HG02884 (cell line): ENCODE measurements around the gene GPRIN3.

Experiments
- ATAC-seq: cut with Tn5 transposase; IDR thresholded peaks from one replicate; pipeline ENCODE4 v1.9.1; 2021; ENCODE audit warnings: mild to moderate bottlenecking, moderate library complexity; ENCODE audit not compliant: unreplicated experiment

GPRIN3 gene

DNA sequence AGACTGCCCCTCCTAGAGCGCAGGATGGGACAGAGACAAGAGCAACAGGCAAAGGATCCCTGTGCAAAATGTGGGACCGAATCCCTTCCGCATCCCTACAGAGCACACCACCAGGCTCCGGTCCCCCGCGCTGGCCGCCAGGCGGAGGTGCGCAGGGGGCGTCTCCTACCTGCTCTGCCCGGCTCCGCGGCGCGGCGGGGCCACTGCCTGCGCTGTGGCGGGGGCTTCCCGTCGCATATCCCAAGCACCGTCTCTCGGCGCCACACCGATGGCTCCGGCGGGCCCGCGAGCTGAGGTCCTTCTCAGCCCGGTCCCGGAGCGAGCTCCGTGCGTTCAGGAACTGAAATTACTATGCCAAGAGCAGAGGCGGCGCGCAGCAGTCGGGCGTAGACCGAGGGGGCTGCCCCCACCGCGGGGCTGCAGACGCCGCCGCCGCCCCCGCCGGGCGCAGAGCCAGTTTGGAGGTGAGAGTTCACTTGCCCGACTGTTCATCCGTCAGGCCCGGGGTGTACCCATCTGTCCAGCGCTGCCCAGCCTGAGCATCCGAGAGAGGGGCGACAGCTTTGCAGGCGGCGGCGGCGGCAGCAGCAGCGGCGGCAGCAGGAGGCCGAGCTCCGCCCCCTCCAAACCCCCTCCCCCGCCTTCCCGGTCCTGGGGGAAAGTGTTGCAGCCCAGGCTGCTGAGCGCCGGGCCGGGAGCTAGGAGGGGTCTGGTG is at the start of gene GPRIN3:
GPRIN3 (minus strand) TSS at position 355 of the 715 bp plus-strand sequence. CDS start 57,690 bp downstream, outside the sequence.
- peak; percentile 77 for ATAC-seq

DNA sequence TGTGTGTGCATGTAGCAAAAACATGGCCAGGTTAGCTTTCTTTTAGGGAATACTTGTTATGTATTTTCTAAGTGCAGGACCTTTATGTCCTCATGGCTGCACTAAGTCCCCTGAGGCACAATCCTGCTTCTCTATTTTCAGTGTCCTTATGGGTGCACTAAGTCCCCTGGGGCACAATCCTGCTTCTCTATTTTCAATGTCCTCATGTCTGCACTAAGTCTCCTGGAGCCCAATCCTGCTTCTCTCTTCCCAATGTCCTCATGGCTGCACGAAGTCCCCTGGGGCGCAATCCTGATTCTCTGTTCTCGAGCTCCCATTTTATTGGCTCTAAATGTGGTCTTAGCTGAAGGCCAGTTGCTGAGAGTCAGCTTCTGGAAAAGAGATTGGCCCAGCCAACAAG is 49.7 kb upstream of the GPRIN3 start:
- no peak for ATAC-seq

DNA sequence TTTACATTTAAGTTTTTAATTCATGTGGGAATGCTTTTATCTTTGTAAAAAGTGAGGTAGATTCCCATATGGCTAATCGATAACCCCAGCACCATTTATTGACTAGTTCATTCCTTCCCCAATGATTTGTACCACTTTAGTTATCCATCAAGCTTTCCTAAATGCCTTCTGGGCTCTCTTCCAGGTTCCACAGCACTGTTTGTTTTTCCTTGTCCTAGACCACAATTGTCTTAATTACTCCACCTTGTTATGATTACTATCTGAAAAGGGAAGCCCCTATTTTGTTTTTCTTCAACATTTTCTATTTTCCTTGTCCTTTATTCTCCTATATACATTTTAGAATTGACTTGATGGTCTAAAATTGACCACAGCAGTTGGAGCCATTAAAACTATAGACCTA is 48.5 kb upstream of the GPRIN3 start:
- no peak for ATAC-seq

DNA sequence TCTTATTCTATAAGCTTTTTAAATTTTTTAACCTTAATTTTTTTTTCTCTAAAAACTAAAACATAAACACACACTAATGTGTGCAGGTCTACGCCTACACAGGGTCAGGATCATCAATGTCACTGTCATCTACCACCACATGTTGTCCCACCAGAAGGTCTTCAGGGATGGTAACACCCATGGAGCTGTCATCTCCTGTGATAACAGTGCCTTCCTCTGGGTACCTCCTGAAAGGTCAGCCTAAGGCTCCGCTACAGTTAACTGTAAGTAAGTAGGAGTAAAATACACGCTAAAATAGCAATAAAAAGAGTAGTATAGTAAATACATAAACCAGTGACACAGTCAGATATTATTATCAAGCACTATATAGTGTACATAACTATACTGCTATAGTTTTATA is 45.9 kb upstream of the GPRIN3 start:
- ATAC-seq, result no peak

DNA sequence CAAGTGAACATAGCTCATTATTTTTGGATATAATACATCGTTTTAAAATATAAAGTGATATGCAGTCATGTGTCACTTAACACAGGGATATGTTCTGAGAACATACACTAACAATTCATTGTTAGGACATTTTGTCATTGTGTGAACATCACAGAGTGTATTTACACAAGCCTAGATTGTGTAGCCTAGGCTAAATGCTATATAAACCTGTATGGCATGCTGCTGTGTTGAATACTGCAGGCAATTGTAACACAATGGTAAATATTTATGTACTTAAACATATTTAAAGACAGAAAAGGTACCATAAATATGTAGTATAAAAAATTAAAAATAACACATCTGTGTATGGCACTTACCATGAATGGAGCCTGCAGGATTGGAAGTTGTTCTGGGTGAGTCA is 44.9 kb upstream of the GPRIN3 start:
- ATAC-seq, result no peak

DNA sequence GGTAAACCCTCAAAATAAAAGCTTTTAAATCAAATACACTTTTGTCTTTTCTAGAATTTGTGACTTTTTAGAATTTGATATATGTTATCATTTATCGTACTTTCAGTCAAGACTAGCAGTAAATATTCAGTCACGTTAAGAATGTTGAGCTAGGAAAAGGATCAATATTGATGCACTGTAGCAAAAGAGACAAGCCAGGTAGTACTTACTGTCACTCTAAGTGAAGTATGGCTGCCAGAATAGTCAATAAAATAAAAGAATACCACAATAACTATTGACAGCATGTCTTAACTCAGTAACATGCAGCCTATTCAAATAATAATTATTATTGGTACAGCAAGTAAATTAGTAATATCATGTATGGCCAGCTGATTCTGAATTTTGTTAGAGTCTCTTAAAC is 43.6 kb upstream of the GPRIN3 start:
- ATAC-seq, result no peak

DNA sequence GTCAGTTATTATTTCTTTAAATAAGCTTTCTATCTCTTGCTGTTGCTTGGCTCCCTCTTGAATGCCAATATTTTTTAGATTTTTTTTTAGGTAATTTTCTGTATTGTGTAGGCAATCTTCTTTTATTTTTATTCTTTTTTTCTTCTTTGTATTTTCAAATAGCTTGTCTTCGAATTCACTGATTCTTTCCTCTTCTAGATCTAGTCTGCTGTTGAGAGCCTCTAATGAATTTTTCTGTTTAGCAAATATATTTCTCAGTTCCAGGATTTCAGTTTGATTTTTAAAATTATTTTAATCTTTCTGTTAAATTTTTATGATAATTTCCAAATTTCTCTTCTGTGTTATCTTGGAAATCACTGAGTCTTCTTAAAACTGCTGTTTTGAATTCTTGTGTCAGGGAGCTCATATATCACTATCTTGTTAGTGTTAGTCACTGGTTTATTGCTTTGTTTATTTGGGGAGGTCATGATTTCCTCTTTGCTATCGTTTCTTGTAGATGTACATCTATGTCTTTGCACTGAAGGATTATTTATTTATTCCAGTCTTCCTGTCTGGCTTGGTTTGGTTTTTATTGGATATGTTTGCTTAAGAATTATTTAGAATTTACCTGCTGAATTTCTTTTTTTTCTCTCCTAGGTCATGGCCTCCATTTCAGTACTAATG is 39.9 kb upstream of the GPRIN3 start:
- no peak for ATAC-seq

DNA sequence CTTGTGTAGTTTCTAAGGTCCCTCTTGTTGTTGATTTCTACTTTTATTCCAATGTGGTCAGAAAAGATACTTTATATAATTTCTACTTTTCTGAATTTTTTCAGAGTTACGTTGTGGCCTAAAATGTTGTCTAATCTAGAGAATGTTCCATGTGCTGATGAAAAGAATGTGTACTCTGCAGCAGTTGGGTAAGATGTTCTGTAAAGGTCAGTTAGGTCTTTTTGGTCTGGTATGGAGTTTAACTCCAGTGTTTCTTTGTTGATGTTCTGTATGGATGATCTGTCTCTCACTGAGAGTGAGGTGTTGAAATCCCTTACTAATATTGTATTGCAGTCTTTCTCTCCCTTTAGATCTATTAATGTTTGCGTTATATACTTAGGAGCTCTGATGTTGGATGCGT is 37.0 kb upstream of the GPRIN3 start:
- no peak for ATAC-seq

DNA sequence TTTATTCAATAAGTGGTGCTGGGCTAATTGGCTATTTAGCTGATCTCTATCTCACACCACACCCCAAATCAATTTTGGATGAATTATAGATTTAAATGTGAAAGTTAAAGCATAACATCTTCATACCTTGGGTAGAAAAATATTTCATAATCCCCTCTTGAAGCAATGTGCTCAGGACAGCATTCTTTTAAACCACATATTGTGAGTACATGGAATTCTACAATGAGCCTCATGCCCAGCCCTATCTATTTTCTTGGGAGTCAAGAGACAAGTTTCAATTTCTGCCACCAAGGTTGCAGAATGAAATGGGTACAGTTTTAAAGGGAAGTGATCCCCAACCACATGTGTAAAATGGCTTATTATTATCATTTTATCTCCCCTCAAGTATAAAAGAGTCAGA is 30.6 kb upstream of the GPRIN3 start:
- no peak for ATAC-seq

DNA sequence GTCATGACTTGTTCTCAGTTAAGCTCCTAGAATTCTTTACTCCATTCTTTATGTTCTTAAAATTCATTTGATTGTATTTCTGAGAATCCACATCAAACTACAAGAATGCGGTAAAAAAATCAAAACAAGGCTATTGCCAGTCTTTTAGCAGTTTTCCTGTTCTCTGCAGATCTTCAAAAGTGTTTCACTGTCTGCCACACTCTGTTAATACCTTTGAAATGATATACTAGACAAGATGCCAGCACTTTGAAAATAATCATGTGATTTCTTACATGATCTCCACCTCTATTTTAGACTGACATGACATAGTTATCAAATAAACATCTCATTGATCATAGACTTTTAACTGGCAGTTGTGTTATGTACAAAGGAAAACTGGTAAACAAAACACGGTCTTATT is 30.1 kb upstream of the GPRIN3 start:
- no peak for ATAC-seq

DNA sequence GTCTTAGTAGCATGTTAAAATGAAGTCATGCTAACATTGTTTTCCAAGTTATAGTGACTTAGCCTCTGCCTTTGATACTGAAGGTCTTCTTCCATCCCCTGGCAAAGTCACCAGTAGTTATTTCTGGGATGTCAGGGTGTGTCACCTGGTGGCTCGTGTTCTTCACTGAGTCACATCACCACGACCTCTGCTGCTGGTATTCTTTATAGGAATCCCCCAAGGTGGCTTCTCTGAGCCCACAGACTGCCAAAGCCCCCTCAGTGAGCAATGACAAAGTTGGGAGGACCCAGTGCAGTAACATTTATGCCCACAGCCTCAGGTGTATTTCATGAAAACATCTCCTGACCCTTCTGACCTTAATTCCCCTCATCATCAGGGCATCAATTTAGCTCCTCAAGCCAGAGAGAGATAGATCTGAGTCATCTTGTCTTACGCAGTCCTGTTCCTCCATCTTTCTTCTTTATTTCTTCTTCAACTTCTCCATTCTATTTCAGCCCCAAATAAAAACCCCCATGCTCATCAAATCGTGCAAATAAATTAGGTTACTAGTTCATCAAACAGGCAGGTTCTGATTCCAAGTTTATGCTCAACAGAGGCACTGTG is 29.3 kb upstream of the GPRIN3 start:
- no peak for ATAC-seq

DNA sequence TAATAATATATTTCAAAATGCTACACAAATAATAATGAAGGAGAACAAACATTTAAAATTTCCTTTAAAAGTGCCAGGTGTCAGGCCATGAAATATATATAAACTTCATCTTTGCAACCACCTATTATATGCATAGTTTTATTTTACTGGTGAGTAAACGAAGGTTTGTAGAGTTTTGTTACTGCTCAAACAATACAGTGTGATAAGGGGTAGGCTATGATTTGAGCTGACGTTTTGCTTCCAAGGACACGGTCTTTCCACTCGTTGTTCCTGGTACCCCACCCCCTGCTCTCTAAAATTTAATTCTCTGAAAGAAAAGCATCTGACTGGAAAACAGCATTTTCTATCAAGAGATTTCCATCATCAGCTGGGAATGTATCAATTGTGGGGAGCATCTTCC is 27.2 kb upstream of the GPRIN3 start:
- no peak for ATAC-seq

DNA sequence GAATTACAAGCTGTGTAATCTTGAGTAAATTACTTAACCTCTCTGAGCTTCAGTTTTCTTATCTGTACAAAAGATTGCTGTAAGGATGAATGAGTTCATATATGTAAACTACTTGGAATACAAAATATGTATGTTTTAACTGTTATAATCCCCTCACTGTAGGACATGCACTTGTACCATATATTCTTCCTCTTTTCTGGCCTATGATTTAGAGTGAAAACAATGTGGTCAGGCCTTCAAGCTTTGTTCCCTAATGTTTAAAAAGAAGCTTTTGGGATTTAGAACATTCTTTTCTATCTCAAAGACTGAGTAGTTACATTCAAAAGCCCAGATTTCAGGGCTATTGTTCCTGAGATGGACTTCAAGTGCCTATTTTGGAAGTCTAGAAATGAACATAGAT is 26.7 kb upstream of the GPRIN3 start:
- no peak for ATAC-seq

DNA sequence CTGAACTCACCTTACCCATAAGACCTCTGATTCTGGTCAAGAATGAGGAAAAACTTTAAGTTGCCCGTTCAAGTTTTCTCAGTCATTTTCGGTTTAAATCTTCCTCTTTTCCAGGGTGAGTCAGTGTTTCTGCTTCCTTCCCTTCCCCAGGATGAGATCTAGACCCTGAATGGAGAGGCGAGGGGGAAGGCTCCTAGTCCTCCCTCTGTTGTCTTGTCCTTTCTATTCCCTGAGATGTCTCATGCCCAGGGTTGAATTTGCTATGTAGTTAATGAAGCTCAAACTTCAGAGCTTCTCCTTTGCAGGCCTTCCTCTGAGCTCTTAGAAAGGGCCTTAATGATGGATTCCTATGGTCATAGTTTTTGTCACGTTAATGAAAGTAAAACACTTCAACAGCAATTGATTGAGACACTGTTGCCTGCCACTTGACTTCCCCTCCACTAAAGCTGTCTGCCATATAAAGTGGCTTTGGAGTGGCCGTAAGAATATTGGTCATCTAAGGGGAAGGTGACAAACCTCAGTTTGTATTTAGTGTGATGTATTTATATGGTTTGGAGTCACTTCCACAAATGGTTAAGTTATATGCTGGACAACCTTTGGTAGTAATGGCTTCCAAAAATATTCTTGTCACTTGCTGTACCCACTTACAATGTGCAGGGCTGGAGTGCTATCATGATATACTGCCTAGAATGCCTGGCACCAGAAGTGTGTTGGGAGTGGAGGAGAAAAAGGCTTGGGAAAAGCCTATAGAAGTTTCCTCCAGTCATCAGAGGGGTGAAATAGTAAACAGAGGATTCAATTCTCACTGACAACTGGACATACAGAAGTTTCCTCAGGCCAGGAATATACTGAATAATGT is 24.3 kb upstream of the GPRIN3 start:
- ATAC-seq, result no peak

DNA sequence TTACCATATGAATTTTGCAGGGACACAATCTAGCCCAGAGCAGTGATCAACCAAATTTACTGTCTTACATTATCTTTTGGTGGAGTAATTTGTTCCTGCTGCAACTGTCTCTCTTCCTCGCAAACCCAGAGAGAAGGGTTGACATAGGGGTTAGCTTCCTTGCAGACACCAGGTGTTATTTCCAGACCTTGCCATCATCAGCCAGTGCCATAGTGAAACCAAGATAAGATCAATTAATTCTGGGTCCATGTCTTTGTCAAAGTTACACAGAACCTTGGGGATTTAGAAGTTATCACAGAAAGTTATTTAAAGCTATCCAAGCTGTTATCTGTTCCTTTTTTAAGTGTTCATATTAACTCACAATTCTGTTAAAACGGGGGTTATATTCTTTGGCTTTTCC is 23.6 kb upstream of the GPRIN3 start:
- ATAC-seq, result no peak

DNA sequence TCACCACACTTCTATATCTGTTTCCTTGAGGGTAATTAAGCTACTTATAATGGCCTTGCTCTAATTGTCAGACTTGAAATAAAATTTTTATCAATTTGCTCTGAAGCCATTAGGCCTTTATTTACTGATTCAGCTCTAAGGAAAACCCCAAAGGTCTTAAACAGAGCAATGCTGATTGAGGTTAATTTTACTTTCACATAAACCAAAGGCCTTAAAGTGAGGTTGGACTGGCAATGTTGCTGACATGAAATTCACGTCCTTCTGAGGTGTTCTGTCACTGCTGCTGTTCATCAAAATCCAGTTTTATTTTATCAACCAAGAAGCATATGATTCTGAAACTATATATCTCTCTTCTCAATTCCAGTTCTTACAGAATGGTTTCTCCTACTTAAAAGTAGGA is 21.7 kb upstream of the GPRIN3 start:
- no peak for ATAC-seq

DNA sequence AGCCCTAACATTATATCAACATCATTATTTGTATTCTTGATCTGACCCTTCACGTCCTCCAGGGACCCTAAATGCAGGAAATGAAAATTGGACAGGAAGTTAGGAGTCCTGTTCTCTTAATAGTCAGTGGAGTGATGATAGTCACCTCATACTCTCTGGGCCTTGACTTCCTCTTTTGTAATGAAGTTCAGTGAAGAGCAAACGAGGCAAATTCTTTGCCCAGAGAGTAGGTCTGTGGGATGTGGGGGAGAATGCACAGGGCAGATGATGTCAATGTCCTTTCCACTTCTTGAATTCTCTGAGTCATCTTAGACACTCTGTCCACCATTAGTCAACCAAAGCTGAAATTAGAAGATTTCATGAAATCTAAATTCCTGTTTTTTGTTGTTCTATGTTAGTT is 17.1 kb upstream of the GPRIN3 start:
- peak; percentile 98 for ATAC-seq

DNA sequence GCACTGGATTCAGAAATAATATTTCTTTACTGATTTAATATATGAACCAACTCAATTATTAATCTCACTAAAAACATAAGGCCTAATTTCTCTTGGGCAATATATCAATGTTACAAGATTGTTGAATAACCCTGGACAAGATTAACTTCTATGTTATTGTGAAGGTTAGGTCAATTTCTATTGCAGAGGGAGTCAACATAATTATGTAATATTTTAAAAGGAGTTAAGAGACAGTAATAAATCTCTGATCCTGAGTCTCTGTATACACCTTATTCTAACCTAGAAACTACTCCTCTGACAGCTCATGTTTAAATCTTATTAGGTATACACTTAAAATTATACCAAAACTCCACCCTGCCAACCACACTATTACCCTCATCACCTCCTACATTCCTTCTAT is 15.1 kb upstream of the GPRIN3 start:
- ATAC-seq, result no peak

DNA sequence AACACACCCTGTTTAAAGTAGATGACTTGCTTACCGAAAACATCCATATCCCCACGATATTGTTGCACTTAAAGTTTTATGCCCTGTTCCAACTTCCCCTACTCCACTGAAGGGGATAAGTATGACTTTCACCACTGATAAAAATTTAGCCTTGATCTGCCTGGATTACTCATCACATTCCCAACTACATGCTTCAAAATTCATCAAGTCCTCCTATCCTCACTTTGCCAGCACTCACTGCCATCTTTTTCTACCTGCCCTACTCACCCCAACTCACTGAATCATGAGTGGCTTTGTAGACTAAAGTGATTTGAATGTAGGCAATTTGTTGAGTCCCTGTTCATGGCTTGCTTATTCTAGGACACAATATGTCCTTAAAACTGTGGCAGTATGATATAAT is 12.2 kb upstream of the GPRIN3 start:
- ATAC-seq, result no peak

DNA sequence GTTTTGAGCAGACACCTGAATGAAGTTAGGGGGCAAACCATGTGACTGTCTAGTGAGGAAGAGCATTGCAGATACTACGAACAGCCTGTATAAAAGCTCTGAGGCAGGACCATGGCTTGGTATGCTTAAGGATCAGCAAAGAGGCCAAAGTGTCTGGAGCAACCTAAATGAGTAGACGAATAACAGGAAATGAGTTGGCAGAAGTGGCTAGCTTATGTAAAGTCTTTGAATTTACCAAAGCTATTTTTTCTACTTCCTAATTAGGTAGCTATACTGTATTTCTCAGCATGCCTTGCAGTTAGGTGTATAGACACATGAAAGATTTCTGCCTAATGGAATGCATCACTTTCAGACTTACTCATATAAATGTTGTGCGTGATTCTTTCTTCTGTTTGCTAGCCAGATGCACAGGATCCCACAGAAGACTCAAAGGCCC is 9.3 kb upstream of the GPRIN3 start:
- peak; percentile 64 for ATAC-seq

DNA sequence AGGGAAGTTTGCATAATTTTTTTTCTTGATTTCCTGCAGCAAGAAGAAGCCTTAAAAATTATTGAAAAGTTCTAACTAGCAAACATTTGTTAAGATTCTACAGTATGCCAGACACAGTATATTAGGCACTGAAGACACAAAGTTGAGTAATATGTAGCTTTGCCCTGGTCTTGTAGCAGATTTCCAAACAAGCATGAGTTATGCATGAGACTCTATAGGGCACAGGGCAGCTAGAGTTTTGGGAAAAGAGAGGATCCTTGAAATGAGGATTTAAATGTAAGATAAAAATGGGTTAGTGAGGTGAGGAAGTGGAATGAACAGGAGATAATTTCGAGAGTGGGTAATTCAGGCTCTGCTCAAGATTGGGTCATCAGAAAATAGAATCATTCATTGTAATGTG is 8.6 kb upstream of the GPRIN3 start:
- no peak for ATAC-seq
